Omental fat pad (tissue), 4 donors: ENCODE results near the gene SENP5. TPM values are rescaled to one million over a fixed set of nuclear protein-coding genes. Genes with fewer than 3 reads are reported as not detected.

Experiments
- ATAC-seq: fragments of 150-250 bp; one replicate; pipeline ENCODE4 v1.9.1; 2016; ENCODE audit warnings: mild to moderate bottlenecking, moderate library complexity; ENCODE audit not compliant: low FRiP score
- DNase-seq: peaks from one replicate; pipeline ENCODE4 v3.0.0-alpha.2; 2019; ENCODE audit warnings: low spot score
- CTCF ChIP-seq, 3 donors: fragments of 450-650 bp; IDR thresholded peaks; one replicate each; pipeline ENCODE4 v1.5.1; 2016 to 2017; ENCODE audit warnings: antibody characterized with exemption in 3 of 3, mild to moderate bottlenecking in 3 of 3, moderate library complexity in 2 of 3
- total RNA-seq, 4 donors: library from RNA; depleted of rRNA; stranded (reverse); fragments of >200 nt; gene quantifications; one replicate each; pipeline ENCODE4 v1.1.0, GENCODE V29; 2016

SENP5 gene
- total RNA-seq, 4 donors from 2014 or later, result 31.3 to 69.9 (median 41.3) TPM

GRCh38 chr3:196983186-196983585, 115.5 kb downstream of the SENP5 start:
- DNase-seq (no peak), ATAC-seq (no peak)
- TF ChIP-seq CTCF (IDR thresholded peaks at IDR 0.05), result no peak

Other genes starting within 250 kb of the SENP5 start
- 10 to 100 TPM in 3 of 4 donors, 1 to 10 TPM in 1; 4.3 to 21.0 (median 19.4) TPM for gene NRROS, start 228.2 kb upstream of the SENP5 start, total RNA-seq
- 1 to 10 TPM in 2 of 4 donors, under 1 TPM in 2; 0.94 to 2.5 (median 1.2) TPM for gene CEP19, start 155.7 kb upstream of the SENP5 start, total RNA-seq
- 10 to 100 TPM; 13.0 to 19.4 (median 15.6) TPM for gene PIGX, start 155.5 kb upstream of the SENP5 start, total RNA-seq
- gene PAK2, start 128.1 kb upstream of the SENP5 start, total RNA-seq, result 100 to 1,000 TPM in 1 of 4 donors, 10 to 100 TPM in 3; 50.3 to 108 (median 81.0) TPM
- 10 to 100 TPM; 33.3 to 63.3 (median 39.9) TPM for gene NCBP2, start 74.6 kb downstream of the SENP5 start, total RNA-seq
- 10 to 100 TPM in 1 of 4 donors, 1 to 10 TPM in 3; 5.5 to 10.2 (median 8.4) TPM for gene PIGZ, start 100.9 kb downstream of the SENP5 start, total RNA-seq
- 10 to 100 TPM in 3 of 4 donors, 1 to 10 TPM in 1; 8.3 to 39.3 (median 27.2) TPM for gene MELTF, start 161.9 kb downstream of the SENP5 start, total RNA-seq